ENCODE measurements around the gene CLIP1.

GRCh38 chr12:122303068-122303467 lies 119.4 kb downstream of the CLIP1 start:
- TF ChIP-seq SIN3A (conservative IDR thresholded peaks at IDR 0.05 in 1 of 2, IDR thresholded peaks at IDR 0.05 in 1 of 2; ENCODE audit: low read depth in 1 of 2, low read length in 2 of 2) (no peak), JUND (IDR thresholded peaks at IDR 0.05; ENCODE audit: low read length) (no peak)
- TF ChIP-seq, protein P1, sequence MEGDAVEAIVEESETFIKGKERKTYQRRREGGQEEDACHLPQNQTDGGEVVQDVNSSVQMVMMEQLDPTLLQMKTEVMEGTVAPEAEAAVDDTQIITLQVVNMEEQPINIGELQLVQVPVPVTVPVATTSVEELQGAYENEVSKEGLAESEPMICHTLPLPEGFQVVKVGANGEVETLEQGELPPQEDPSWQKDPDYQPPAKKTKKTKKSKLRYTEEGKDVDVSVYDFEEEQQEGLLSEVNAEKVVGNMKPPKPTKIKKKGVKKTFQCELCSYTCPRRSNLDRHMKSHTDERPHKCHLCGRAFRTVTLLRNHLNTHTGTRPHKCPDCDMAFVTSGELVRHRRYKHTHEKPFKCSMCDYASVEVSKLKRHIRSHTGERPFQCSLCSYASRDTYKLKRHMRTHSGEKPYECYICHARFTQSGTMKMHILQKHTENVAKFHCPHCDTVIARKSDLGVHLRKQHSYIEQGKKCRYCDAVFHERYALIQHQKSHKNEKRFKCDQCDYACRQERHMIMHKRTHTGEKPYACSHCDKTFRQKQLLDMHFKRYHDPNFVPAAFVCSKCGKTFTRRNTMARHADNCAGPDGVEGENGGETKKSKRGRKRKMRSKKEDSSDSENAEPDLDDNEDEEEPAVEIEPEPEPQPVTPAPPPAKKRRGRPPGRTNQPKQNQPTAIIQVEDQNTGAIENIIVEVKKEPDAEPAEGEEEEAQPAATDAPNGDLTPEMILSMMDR (IDR thresholded peaks at IDR 0.05; ENCODE audit: control extremely low read depth in 1 of 3, insufficient read depth in 1 of 3, low read depth in 1 of 3, low read length in 3 of 3) = no peak

All from H1 (cell line).